ENCODE results near the gene MCCD1.

GRCh38 chr6:31480574-31480973 is 48.2 kb upstream of the MCCD1 start:
- TF ChIP-seq POLR2AphosphoS5 (IDR thresholded peaks at IDR 0.05), result no peak
- no peak for TF ChIP-seq CTCF (IDR thresholded peaks at IDR 0.05)
- TF ChIP-seq POLR2A (IDR thresholded peaks at IDR 0.05), result no peak
